ENCODE results near the gene NFATC2. TPM values are rescaled to one million over a fixed set of nuclear protein-coding genes. Genes with fewer than 3 reads are reported as not detected.

Gene NFATC2
- total and polyA plus RNA-seq, 12 donors, result 0.61 to 7.7 (median 4.0) TPM

DNA sequence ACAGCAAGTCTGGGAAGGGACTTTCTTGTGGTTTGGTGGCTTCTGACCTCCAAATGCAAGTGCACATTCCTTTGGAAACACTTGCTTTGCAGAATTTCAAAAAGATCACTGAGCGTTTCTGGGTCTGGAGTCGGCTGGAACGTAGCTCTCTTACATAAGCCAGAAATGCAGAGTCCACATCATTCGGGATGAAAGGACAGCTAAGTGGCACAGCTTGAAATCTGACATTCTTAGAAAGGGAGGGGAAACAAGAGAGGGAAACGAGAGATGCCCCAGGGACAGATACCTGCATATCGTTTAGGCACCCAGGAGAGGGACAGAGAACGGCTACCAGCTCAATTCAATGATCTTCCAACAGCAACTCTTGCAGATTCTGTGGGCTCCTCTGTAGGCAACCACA, 118.7 kb downstream of the NFATC2 start:
- Histone ChIP-seq H3K4me3 (no peak overlapping the region), H3K4me1 (replicated peaks in 1 of 2) (no peaks in the 10 kb centered on the region), H3K36me3 (replicated peaks in 1 of 2) (no peaks in the 10 kb centered on the region), H3K27me3 (no peaks in the 10 kb centered on the region), H3K9me3 (replicated peaks in 1 of 3) (no peaks in the 10 kb centered on the region), H3K27ac (no peak overlapping the region)
- WGBS, 4 donors, result 73 to 87% (median 82%) methylated on average over 7 of the region's 7 CpGs
- intact Hi-C loops (cut with DNase I), result no loop called here
- no peak for DNase-seq
- TF ChIP-seq POLR2A (IDR thresholded peaks at IDR 0.05), result no peak
- TF ChIP-seq, protein P1, sequence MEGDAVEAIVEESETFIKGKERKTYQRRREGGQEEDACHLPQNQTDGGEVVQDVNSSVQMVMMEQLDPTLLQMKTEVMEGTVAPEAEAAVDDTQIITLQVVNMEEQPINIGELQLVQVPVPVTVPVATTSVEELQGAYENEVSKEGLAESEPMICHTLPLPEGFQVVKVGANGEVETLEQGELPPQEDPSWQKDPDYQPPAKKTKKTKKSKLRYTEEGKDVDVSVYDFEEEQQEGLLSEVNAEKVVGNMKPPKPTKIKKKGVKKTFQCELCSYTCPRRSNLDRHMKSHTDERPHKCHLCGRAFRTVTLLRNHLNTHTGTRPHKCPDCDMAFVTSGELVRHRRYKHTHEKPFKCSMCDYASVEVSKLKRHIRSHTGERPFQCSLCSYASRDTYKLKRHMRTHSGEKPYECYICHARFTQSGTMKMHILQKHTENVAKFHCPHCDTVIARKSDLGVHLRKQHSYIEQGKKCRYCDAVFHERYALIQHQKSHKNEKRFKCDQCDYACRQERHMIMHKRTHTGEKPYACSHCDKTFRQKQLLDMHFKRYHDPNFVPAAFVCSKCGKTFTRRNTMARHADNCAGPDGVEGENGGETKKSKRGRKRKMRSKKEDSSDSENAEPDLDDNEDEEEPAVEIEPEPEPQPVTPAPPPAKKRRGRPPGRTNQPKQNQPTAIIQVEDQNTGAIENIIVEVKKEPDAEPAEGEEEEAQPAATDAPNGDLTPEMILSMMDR (IDR thresholded peaks at IDR 0.05), result no peak

DNA sequence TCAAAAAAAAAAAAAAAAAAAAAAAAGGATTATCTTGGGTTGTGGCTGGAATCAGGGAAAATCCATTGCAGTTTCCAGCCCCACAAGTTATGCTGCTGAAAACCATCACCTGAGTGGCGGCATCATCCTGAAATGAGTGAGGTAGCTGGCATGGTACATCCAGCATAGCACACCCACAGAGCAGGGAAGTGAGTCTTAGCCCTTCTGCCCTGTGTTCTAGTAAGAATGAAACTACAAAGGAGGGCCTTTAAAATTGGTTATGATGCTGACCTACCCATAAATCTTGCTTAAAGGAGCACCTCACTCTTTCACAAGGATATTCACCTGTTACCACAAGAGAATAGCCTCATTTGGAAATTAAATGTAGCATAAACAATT, 119.2 kb downstream of the NFATC2 start:
- H3K4me1 ChIP-seq (replicated peaks in 1 of 2), result no peaks in the 10 kb centered on the region
- WGBS, 4 donors, result 67 to 92% (median 88%) methylated on average over 1 of the region's 1 CpG
- no peak overlapping the region for H3K4me3 ChIP-seq
- no peak for DNase-seq
- intact Hi-C loops (cut with DNase I), result no loop called here
- H3K27me3 ChIP-seq, result no peaks in the 10 kb centered on the region
- TF ChIP-seq POLR2A (IDR thresholded peaks at IDR 0.05), result no peak
- TF ChIP-seq, protein P1 (IDR thresholded peaks at IDR 0.05), result no peak
- H3K36me3 ChIP-seq (replicated peaks in 1 of 2), result no peaks in the 10 kb centered on the region
- H3K9me3 ChIP-seq (replicated peaks in 1 of 3), result no peaks in the 10 kb centered on the region
- H3K27ac ChIP-seq, result no peak overlapping the region

DNA sequence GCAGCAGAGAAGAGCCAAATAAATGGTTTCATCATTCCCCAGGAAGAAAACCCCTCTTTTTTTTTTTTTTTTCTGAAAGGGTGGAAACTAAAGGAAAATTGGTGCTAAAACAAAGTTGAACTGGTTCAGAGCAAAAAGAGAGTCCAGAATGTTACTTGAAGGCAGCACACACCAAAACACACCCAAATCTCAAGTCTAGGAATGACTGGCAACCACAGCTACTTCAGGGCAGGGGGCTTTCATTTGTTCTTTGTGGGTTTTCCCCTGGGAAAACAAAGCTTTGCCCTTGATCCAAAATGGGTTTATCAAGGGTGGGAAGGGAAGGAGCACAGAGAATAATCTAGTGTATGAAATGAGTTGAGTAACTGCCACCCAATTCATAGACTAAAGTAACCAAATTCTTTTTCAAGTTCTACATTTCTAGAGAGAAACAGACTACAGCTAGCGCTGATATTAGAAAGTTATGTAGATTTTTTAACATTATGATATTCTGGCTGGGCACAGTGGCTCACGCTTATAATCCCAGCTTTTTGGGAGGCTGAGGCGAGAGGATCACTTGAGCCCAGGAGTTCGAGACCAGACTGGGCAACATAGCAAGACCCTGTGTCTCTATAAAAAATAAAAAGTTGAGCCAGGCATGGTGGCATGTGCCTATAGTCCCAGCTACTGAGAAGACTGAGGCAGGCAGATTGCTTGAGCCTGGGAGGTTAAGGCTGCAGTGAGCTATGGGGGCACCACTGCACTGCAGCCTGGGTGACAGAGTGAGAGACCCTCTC, 119.8 kb downstream of the NFATC2 start:
- DNase-seq, result no peak
- H3K4me1 ChIP-seq (replicated peaks in 1 of 2), result no peaks in the 10 kb centered on the region
- no peaks in the 10 kb centered on the region for H3K9me3 ChIP-seq (replicated peaks in 1 of 3)
- H3K36me3 ChIP-seq (replicated peaks in 1 of 2), result no peaks in the 10 kb centered on the region
- H3K27ac ChIP-seq, result no peak overlapping the region
- intact Hi-C loops (cut with DNase I), result no loop called here
- no peaks in the 10 kb centered on the region for H3K27me3 ChIP-seq
- no peak for TF ChIP-seq POLR2A (IDR thresholded peaks at IDR 0.05)
- TF ChIP-seq, protein P1 (IDR thresholded peaks at IDR 0.05), result no peak
- WGBS, 4 donors, result 91 to 96% (median 92%) methylated on average over 4 of the region's 4 CpGs
- no peak overlapping the region for H3K4me3 ChIP-seq

DNA sequence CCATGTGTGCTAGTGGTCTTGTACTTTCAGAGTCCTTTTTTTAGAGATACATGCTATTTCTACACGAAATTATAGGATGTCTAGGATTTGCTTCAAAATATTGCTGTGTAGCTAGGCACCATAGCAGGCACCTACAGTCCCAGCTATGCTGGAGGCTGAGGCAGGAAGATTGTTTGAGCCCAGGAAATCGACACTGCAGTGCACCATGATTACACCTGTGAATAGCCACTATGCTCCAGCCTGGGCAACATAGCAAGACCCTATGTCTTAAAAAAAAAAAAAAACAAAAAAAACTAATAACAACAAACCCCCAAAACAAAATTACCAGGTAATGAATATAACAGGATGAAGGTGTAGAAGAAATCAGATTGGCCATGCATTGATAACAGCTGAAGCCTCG, 121.7 kb downstream of the NFATC2 start:
- 89 to 90% (median 89%) methylated on average over 3 of the region's 3 CpGs for WGBS, 4 donors
- no peaks in the 10 kb centered on the region for H3K9me3 ChIP-seq (replicated peaks in 1 of 3)
- H3K27me3 ChIP-seq, result no peaks in the 10 kb centered on the region
- TF ChIP-seq POLR2A (IDR thresholded peaks at IDR 0.05), result no peak
- TF ChIP-seq, protein P1 (IDR thresholded peaks at IDR 0.05), result no peak
- no peaks in the 10 kb centered on the region for H3K4me1 ChIP-seq (replicated peaks in 1 of 2)
- no peaks in the 10 kb centered on the region for H3K36me3 ChIP-seq (replicated peaks in 1 of 2)
- no peak overlapping the region for H3K4me3 ChIP-seq
- H3K27ac ChIP-seq, result no peak overlapping the region
- no peak for DNase-seq
- intact Hi-C loops (cut with DNase I), result no loop called here
